Mesothelial cell of epicardium (in vitro differentiated cells): ENCODE data around the gene CLDN11. TPM values are rescaled to one million over a fixed set of nuclear protein-coding genes. Genes with fewer than 3 reads are reported as not detected.
A peak's percentile ranks its signal among the peaks of the same experiment; 100 is the strongest.

Experiments
- DNase-seq, 2 experiments: peaks; one replicate each; pipeline ENCODE4 v3.0.0; 2021; ENCODE audit warnings: low spot score in 2 of 2; ENCODE audit not compliant: unreplicated experiment in 2 of 2
- H3K27ac Mint-ChIP-seq: 2 replicates; pipeline ENCODE4 v1.8.0; 2021; ENCODE audit warnings: mixed read lengths
- H3K27me3 Mint-ChIP-seq: 2 replicates; pipeline ENCODE4 v1.8.0; 2021; ENCODE audit warnings: low read depth, mixed read lengths
- H3K36me3 Mint-ChIP-seq: 2 replicates; pipeline ENCODE4 v1.8.0; 2021; ENCODE audit warnings: mixed read lengths
- H3K4me1 Mint-ChIP-seq: 2 replicates; pipeline ENCODE4 v1.8.0; 2021; ENCODE audit warnings: mixed read lengths
- H3K4me3 Mint-ChIP-seq: 2 replicates; pipeline ENCODE4 v1.8.0; 2021; ENCODE audit warnings: mild to moderate bottlenecking, moderate library complexity, mixed read lengths
- H3K9me3 Mint-ChIP-seq: 2 replicates; pipeline ENCODE4 v1.8.0; 2021; ENCODE audit warnings: mixed read lengths
- total RNA-seq: library from RNA; stranded (reverse); gene quantifications from 3 replicates; pipeline ENCODE4 v1.2.1, GENCODE V29; 2021
- TF ChIP-seq, protein P1 (sequence below): fragments of 200-600 bp; sonication (generic); IDR thresholded peaks from one replicate; pipeline ENCODE4 v1.5.0; 2021; ENCODE audit warnings: antibody characterized with exemption; ENCODE audit not compliant: unreplicated experiment

Gene CLDN11
- total RNA-seq, 1 donor from 2014 or later = 168 TPM

DNA sequence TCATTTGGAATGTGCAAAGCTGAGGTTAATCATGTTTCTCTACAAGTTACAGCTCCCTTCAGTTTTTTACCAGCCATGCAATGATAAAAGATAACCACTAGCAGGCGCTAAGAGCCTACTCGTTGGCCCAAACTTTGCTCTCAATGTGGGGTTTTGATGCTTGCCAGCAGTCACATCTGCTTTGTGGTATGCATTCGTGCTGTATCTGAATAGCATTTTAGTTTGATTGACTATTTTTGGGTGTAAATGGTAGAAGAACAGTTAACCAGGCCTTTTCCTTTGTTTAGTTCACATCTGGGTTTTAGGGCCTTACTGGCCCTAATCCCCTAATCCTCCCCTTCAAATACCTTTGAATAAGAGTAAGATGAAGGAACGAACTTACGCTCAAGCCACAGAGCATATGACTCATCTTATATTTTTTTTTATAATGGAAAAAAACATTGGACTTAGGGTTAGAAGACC, 4.4 kb upstream of the CLDN11 start:
- H3K36me3 Mint-ChIP-seq = peaks cover 4% of the 10 kb centered on the region
- peak overlapping the region; percentile 83 for H3K27ac Mint-ChIP-seq
- TF ChIP-seq, protein P1, sequence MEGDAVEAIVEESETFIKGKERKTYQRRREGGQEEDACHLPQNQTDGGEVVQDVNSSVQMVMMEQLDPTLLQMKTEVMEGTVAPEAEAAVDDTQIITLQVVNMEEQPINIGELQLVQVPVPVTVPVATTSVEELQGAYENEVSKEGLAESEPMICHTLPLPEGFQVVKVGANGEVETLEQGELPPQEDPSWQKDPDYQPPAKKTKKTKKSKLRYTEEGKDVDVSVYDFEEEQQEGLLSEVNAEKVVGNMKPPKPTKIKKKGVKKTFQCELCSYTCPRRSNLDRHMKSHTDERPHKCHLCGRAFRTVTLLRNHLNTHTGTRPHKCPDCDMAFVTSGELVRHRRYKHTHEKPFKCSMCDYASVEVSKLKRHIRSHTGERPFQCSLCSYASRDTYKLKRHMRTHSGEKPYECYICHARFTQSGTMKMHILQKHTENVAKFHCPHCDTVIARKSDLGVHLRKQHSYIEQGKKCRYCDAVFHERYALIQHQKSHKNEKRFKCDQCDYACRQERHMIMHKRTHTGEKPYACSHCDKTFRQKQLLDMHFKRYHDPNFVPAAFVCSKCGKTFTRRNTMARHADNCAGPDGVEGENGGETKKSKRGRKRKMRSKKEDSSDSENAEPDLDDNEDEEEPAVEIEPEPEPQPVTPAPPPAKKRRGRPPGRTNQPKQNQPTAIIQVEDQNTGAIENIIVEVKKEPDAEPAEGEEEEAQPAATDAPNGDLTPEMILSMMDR = peak; percentile 92
- H3K4me1 Mint-ChIP-seq = peaks cover 45% of the 10 kb centered on the region
- no peaks in the 10 kb centered on the region for H3K27me3 Mint-ChIP-seq
- no peak overlapping the region for H3K4me3 Mint-ChIP-seq
- no peak for DNase-seq
- no peaks in the 10 kb centered on the region for H3K9me3 Mint-ChIP-seq

DNA sequence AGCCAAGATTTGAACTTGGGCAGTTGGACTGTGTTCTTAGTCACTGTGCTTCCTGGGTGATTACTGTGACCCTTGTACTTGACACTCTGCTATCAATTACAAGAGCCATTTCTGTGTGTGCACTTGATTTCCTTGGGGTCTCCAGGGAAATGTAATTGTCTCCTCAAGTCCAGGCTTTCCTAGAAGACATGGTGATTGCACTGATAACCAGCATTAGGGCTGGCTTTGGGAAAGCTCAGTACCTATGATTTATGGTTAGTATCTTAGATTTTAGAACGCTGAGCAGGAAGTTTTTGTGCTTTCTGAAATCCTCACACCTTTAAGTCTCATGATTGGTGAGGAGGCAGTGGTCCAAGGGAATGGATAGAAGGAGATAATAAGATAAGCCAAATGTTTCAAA, 1.6 kb upstream of the CLDN11 start:
- Mint-ChIP-seq H3K4me1 (peaks cover 63% of the 10 kb centered on the region), H3K4me3 (no peak overlapping the region), H3K27ac (peak overlapping the region; percentile 59), H3K9me3 (no peaks in the 10 kb centered on the region), H3K27me3 (no peaks in the 10 kb centered on the region), H3K36me3 (peaks cover 6% of the 10 kb centered on the region)
- no peak for DNase-seq
- TF ChIP-seq, protein P1 = no peak

DNA sequence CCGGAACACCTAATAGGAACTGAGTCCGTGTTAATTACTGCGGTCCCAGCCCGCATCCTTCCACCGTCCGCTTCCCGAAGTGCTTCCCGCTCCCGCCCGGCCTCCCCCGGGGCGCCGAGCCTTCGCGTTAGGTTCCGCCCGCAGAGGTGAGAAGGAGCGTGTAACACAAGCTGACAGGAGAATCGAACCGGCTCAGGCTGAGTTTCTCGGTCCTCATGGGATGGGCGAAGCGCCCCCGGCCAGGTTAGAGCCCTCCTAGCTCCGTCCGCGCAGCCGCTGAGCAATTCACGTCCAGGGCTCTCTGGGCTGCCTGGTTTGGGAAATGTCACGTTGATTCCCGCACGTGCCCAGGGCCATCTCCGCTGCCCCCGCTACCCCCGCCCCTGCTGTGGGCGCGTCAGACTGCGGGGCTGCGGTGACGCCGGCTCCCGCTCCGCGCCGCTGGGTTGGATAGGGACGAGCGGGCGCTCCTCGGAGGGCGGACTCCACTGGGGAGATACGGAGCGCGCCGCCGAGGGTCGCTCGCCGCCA, 954 bp downstream of the CLDN11 start:
- peak; percentile 29 to 55 for DNase-seq
- TF ChIP-seq, protein P1 = no peak
- Mint-ChIP-seq H3K27me3 (no peaks in the 10 kb centered on the region), H3K4me1 (peaks cover 59% of the 10 kb centered on the region), H3K4me3 (peak overlapping the region; percentile 76), H3K27ac (peak overlapping the region; percentile 96), H3K9me3 (no peaks in the 10 kb centered on the region), H3K36me3 (peaks cover 14% of the 10 kb centered on the region)

DNA sequence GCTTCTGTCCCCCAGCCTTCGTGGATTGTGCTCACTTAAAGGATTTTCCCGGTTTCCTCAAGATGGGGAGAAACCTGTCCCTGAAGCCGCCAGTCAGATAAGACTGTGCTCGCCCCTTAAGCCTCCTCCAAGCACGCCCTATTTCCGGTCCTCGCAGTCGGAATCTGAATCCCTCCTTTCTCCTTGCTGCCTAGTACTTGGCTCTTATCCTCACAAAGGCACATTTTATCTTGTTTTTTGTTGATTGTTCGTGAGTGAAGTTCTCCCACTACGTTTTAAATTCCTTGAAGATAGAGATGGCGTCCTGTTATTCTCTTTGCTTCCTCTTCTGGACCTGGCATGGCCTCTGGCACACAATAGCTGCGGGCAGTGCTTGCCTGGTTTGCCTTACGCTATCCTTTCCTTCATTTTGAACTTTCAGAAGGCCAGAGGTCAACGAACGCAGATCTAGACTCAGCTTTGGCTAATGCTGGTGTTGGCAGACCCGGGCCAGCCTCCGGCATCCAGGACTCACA, 1.7 kb downstream of the CLDN11 start:
- TF ChIP-seq, protein P1 = no peak
- H3K27ac Mint-ChIP-seq = peak overlapping the region; percentile 96
- peaks cover 18% of the 10 kb centered on the region for H3K36me3 Mint-ChIP-seq
- H3K27me3 Mint-ChIP-seq = no peaks in the 10 kb centered on the region
- H3K4me3 Mint-ChIP-seq = peak overlapping the region; percentile 76
- H3K9me3 Mint-ChIP-seq = no peaks in the 10 kb centered on the region
- H3K4me1 Mint-ChIP-seq = peaks cover 64% of the 10 kb centered on the region
- DNase-seq = peak in 1 of 2 experiments; percentile 37

DNA sequence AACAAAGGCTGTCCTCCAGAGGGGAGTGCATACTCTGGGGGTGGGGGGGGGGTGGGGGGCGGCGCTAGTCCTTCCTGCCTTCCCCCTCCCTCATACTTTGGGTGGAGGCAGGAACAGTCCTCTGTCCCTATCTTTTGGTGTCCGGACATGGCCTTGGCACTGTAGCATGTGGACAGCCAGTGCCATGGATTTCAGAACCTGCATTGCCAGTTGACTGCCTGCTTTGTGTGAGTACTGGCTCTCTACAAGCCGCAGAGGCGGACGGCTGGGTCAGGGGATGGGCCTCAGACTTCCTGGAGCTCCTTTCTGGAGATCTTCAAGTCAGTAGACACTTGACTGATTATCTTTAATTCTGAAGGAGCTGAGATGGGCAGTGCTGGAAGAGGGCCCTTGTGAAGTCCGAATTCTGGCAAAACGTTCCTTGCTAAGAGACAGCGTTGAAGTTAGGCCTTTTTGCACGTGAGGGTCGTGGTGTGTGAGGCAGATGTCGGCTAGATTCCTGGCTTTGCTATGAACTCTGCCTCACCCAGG, 2.5 kb downstream of the CLDN11 start:
- TF ChIP-seq, protein P1 = no peak
- no peaks in the 10 kb centered on the region for H3K9me3 Mint-ChIP-seq
- peaks cover 65% of the 10 kb centered on the region for H3K4me1 Mint-ChIP-seq
- H3K27ac Mint-ChIP-seq = peak overlapping the region; percentile 96
- peaks cover 20% of the 10 kb centered on the region for H3K36me3 Mint-ChIP-seq
- DNase-seq = peak in 1 of 2 experiments; percentile 47
- H3K4me3 Mint-ChIP-seq = peak overlapping the region; percentile 76
- no peaks in the 10 kb centered on the region for H3K27me3 Mint-ChIP-seq
